ENCODE results near the gene DGKB.

DNA sequence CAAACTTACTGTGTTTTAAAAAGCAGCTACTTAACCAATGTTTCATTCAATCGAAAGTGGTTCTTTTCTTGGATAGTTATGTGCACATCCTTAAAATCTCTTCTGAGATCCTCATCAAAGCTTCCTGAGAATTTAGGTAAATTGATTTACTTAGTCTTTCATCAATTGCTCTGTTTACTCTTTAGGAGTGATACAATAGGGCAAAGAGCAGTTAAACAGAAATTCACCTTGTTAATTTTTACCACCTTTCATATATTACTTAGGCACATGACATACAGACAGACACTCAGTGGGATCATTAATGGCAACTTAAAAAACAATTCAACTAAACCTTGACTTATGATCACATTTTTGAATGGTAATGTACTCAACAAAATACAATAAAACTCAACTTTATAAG is 456.3 kb downstream of the DGKB start:
- TF ChIP-seq CTCF (IDR thresholded peaks at IDR 0.05) (no peak), POLR2A (IDR thresholded peaks at IDR 0.05) (no peak)
